Sciatic nerve (tissue), 2 donors: ENCODE results near the gene PPP3CB. TPM values are rescaled to one million over a fixed set of nuclear protein-coding genes. Genes with fewer than 3 reads are reported as not detected.

Experiments used
- ATAC-seq: fragments of 200-7000 bp; cut with Tn5 transposase; one replicate; pipeline ENCODE4 v1.9.1; 2020; ENCODE audit warnings: mild to moderate bottlenecking, moderate library complexity
- DNase-seq: peaks from one replicate; pipeline ENCODE4 v3.0.0-alpha.2; 2020; ENCODE audit warnings: low spot score
- intact Hi-C: fragments of 100-400 bp; cut with DNase I; formaldehyde crosslinking; loops from one replicate; pipeline ENCODE4 v1.14.2; 2022
- total RNA-seq: library from RNA; stranded (reverse); fragmentation: NEBNext Ultra II Directional; extraction: Animal tissue kit (Norgen Biotek cat#: 25700); gene quantifications from one replicate; pipeline ENCODE4 v1.2.1, GENCODE V29; 2021
- donor health status: DM: no; HTN: no; CAD: no.
- donor health status: DM: no; HTN: no; CAD: no.

Gene PPP3CB
- total RNA-seq, 1 donor from 2014 or later, result 63.1 TPM

DNA sequence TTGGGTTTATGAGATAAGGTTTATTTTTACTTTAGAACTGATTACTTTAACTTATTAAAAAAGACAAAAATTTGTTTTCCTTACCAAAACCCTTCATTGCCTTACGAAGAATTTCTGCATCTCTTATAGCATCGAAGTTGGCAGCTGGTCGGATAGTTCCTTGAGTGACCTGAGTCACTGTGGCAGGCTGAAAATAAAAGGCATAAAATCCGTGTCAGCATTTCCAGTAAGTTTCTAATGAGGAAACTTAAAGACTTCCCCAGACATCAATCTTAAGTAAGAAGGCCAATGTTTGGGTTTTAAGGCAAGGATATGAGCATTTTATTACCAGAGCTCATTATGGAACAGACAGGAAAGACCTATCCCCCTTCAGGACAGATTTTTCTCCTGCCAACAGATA lies 107.6 kb downstream of the PPP3CB start:
- DNase-seq (no peak), ATAC-seq (no peak)
- intact Hi-C loops, result no loop called here

DNA sequence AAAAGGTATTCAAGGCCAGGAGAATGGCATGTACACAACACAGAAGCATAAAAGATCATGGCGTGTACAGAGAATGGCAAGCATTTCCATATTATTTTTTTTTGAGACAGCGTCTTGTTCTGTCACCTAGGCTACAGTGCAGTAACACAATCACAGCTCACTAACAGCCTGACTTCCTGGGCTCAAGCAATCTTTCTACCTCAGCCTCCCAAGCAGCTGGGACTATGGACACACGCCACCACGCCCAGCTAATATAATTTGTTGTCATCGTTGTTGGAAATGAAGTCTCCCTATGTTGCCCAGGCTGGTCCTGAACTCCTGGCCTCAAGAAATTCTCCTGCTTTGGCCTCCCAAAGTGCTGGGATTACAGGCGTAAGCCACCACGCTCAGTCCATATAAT lies 109.2 kb downstream of the PPP3CB start:
- no peak for ATAC-seq
- intact Hi-C loops, result no loop called here
- DNase-seq, result no peak

Other genes with a start within 250 kb of the PPP3CB start
- 13.1 TPM for gene DNAJC9, start 248.8 kb downstream of the PPP3CB start, total RNA-seq
- gene MRPS16, start 243.4 kb downstream of the PPP3CB start, total RNA-seq, result 40.6 TPM
- 6.6 TPM for gene CFAP70, start 137.2 kb downstream of the PPP3CB start, total RNA-seq
- 109 TPM for gene ANXA7, start 82.0 kb downstream of the PPP3CB start, total RNA-seq
- 5.2 TPM for gene MSS51, start 62.5 kb downstream of the PPP3CB start, total RNA-seq
- 66.6 TPM for gene USP54, start 95.3 kb upstream of the PPP3CB start, total RNA-seq
- gene MYOZ1, start 145.4 kb upstream of the PPP3CB start, total RNA-seq, result 1.1 TPM
- gene SYNPO2L, start 160.0 kb upstream of the PPP3CB start, total RNA-seq, result not detected
- 14.4 TPM for gene AGAP5, start 202.1 kb upstream of the PPP3CB start, total RNA-seq
- gene SEC24C, start 248.3 kb upstream of the PPP3CB start, total RNA-seq, result 53.6 TPM